OCI-LY1 (cell line): ENCODE data around the gene TLR6.
A peak's percentile ranks its signal among the peaks of the same experiment; 100 is the strongest.

Source experiments
- H2AFZ ChIP-seq: fragments of 200-600 bp; sonication (generic), shearing (Covaris generic); 2 replicates; pipeline ENCODE4 v1.6.0; 2014; ENCODE audit warnings: antibody characterized with exemption, mild to moderate bottlenecking, low read length
- H3F3A ChIP-seq: fragments of 200-600 bp; sonication (generic), shearing (Covaris generic); 2 replicates; pipeline ENCODE4 v1.6.0; 2014; ENCODE audit warnings: mild to moderate bottlenecking, antibody characterized with exemption, low read length, moderate library complexity; ENCODE audit not compliant: insufficient read depth
- H3K27ac ChIP-seq: fragments of 200-600 bp; sonication (generic); 2 replicates; pipeline ENCODE4 v1.5.1; 2014; ENCODE audit warnings: low read length, mixed run types, mild to moderate bottlenecking, low read depth; ENCODE audit not compliant: poor library complexity, severe bottlenecking
- H3K27me3 ChIP-seq: fragments of 200-600 bp; sonication (generic); 2 replicates; pipeline ENCODE4 v1.6.0; 2014; ENCODE audit warnings: antibody characterized with exemption, mild to moderate bottlenecking, low read length, moderate library complexity; ENCODE audit not compliant: insufficient read depth
- H3K36me3 ChIP-seq: fragments of 200-600 bp; sonication (generic); 2 replicates; pipeline ENCODE4 v1.6.1; 2014; ENCODE audit warnings: mild to moderate bottlenecking, antibody characterized with exemption, low read length, moderate library complexity, mixed read lengths; ENCODE audit not compliant: insufficient read depth
- H3K4me1 ChIP-seq: fragments of 200-600 bp; sonication (generic); 2 replicates; pipeline ENCODE4 v1.5.1; 2014; ENCODE audit warnings: mild to moderate bottlenecking, low read length, moderate library complexity; ENCODE audit not compliant: insufficient read depth, severe bottlenecking
- H3K4me2 ChIP-seq: fragments of 200-600 bp; sonication (generic), shearing (Covaris generic); 2 replicates; pipeline ENCODE4 v1.6.1; 2014; ENCODE audit warnings: low read length
- H3K4me3 ChIP-seq: fragments of 200-600 bp; sonication (generic); 2 replicates; pipeline ENCODE4 v1.5.1; 2014; ENCODE audit warnings: low read length, low read depth, mild to moderate bottlenecking, mixed read lengths; ENCODE audit not compliant: poor library complexity, severe bottlenecking
- H3K79me2 ChIP-seq: fragments of 200-600 bp; shearing (Covaris generic); 2 replicates; pipeline ENCODE4 v1.6.1; 2016; ENCODE audit warnings: mixed run types, low read length, mixed read lengths; ENCODE audit not compliant: insufficient read depth
- H3K9ac ChIP-seq: fragments of 200-600 bp; sonication (generic), shearing (Covaris generic); 2 replicates; pipeline ENCODE4 v1.6.1; 2014; ENCODE audit warnings: mild to moderate bottlenecking, low read length, mixed read lengths
- H3K9me2 ChIP-seq: fragments of 200-600 bp; sonication (generic), shearing (Covaris generic); 2 replicates; pipeline ENCODE4 v1.6.1; 2014; ENCODE audit warnings: low read depth, mild to moderate bottlenecking, low read length, mixed read lengths
- H3K9me3 ChIP-seq: fragments of 200-600 bp; shearing (Covaris generic); 2 replicates; pipeline ENCODE4 v1.6.1; 2014; ENCODE audit warnings: low read length, mixed read lengths
- H4K20me1 ChIP-seq: fragments of 200-600 bp; sonication (generic), shearing (Covaris generic); 2 replicates; pipeline ENCODE4 v1.6.0; 2016; ENCODE audit warnings: mild to moderate bottlenecking, low read length; ENCODE audit not compliant: insufficient read depth
- CTCF ChIP-seq: fragments of 200-600 bp; sonication (generic), shearing (Covaris generic); IDR thresholded peaks from 2 replicates; pipeline ENCODE4 v1.5.1; 2017; ENCODE audit warnings: mild to moderate bottlenecking, antibody characterized with exemption, low read length, moderate library complexity, mixed read lengths
- EZH2 ChIP-seq: fragments of 200-600 bp; sonication (generic), shearing (Covaris generic); IDR thresholded peaks from 2 replicates; pipeline ENCODE4 v1.8.0; 2017; ENCODE audit warnings: borderline replicate concordance, mixed run types, mild to moderate bottlenecking, antibody characterized with exemption, low read length, moderate library complexity, mixed read lengths

TLR6 gene

GRCh38 chr4:38805530-38806145, 51.0 kb downstream of the TLR6 start:
- Histone ChIP-seq H4K20me1 (no peaks in the 10 kb centered on the region), H3K9ac (peak overlapping the region; percentile 83), H3K27ac (peak overlapping the region; percentile 95), H2AFZ (no peak overlapping the region), H3F3A (no peaks in the 10 kb centered on the region), H3K4me2 (peak overlapping the region; percentile 81), H3K4me3 (peak overlapping the region; percentile 61), H3K4me1 (peaks cover 29% of the 10 kb centered on the region), H3K79me2 (no peaks in the 10 kb centered on the region), H3K27me3 (no peaks in the 10 kb centered on the region), H3K36me3 (peaks cover 32% of the 10 kb centered on the region), H3K9me2 (no peaks in the 10 kb centered on the region), H3K9me3 (peaks cover 15% of the 10 kb centered on the region)
- no peak for TF ChIP-seq CTCF
- TF ChIP-seq EZH2 = no peak

DNA sequence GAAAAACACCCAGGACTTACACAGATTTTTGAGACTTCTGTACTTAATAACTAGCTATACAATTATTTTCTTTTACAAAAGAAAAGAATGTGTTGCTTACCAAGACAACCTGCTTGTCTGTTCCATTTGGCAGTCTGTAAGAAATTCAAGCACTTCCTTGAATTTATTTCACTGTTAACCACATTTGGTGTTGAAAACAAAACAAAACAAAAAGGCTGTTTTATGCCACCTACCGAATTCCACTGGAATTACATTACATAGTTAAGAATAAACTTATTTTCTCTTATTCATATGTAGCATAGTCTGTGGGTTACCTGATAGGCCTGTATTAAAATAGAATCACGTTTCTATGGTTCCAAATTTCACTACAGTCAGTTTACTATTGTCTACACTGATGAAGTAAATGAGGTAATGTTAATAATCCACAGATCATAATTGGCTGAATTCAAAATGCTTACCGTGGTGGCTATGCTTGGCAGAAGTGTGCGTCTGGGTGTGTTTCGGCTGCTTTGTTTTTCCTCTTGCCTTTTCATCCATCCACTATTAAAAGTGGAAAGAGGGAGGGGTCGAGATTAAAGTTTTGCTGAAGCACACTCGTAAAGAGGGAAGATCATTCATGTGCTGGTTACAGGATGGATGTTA, 51.8 kb downstream of the TLR6 start, which contains the start of gene TLR1:
Gene TLR1 (minus strand): TSS at position 138 of the 642 bp plus-strand sequence. CDS start 5,960 bp downstream, outside the sequence.
- H3K9ac ChIP-seq = peak within 1 kb of the TSS; percentile 83

More for the DNA sequence above, 51.8 kb downstream of the TLR6 start, which contains the start of gene TLR1:
- peaks cover 41% of the 10 kb centered on the region for H3K36me3 ChIP-seq
- H3F3A ChIP-seq = no peaks in the 10 kb centered on the region
- peaks cover 24% of the 10 kb centered on the region for H3K9me3 ChIP-seq
- no peaks in the 10 kb centered on the region for H3K79me2 ChIP-seq
- H3K27me3 ChIP-seq = no peaks in the 10 kb centered on the region
- TF ChIP-seq CTCF (peak; percentile 54), EZH2 (no peak)
- H3K4me3 ChIP-seq = peak within 1 kb of the TSS; percentile 61
- H3K4me2 ChIP-seq = peak within 1 kb of the TSS; percentile 81
- peaks cover 29% of the 10 kb centered on the region for H3K4me1 ChIP-seq
- H3K9me2 ChIP-seq = no peaks in the 10 kb centered on the region
- no peaks in the 10 kb centered on the region for H4K20me1 ChIP-seq
- H2AFZ ChIP-seq = no peak within 1 kb of the TSS
- peak within 1 kb of the TSS; percentile 95 for H3K27ac ChIP-seq
